K562 (cell line): ENCODE results near the gene CHCHD6. TPM values are rescaled to one million over a fixed set of nuclear protein-coding genes. Genes with fewer than 3 reads are reported as not detected.

ENCODE experiments used
- ATAC-seq: fragments of 200-7000 bp; cut with Tn5 transposase; 3 replicates; pipeline ENCODE4 v1.9.1; 2020; ENCODE audit warnings: moderate library complexity
- BruUV-seq: library from RNA; stranded (reverse); fragments of 400-500 nt; replicated peaks from 2 replicates; lab custom pipeline; 2021; lab: Mats Ljungman, UMichigan
- CTCF ChIA-PET: fragments of 300-600 bp; formaldehyde crosslinking; extraction: SDS; loops from one replicate; lab custom pipeline; 2021; ENCODE audit warnings: low intra/inter-chr PET ratio; lab: Yijun Ruan, JAX
- POLR2A ChIA-PET: fragments of 300-600, 350-650 bp; sonication (Branson Sonifier 250); formaldehyde crosslinking; extraction: SDS; loops from one replicate; lab custom pipeline; 2021; ENCODE audit warnings: antibody characterized with exemption, inconsistent platforms; lab: Yijun Ruan, JAX
- DNase-seq, 4 experiments: peaks; one replicate each; pipeline versions ENCODE4 v3.0.0 to v3.0.0-alpha.2; 2011 to 2018; ENCODE audit warnings: low spot score in 3 of 4, mixed read lengths in 3 of 4; ENCODE audit errors: extremely low read depth in 1 of 4
- FAIRE-seq: peaks from 2 replicates; lab custom pipeline; 2011; peaks lifted over from hg19 to GRCh38; lab: Jason Lieb, UNC
- H2AFZ ChIP-seq: 2 replicates; pipeline ENCODE4 v1.6.0; 2011; ENCODE audit warnings: low read depth, low read length, control low read depth, inconsistent platforms
- H3K27ac ChIP-seq: fragments of 200-600 bp; 3 replicates; pipeline ENCODE4 v1.8.0; 2011; ENCODE audit warnings: low read depth, mild to moderate bottlenecking, control low read depth, inconsistent platforms, low read length, moderate library complexity, mixed read lengths; ENCODE audit errors: extremely low read depth
- H3K27me3 ChIP-seq, 2 experiments: fragments of 300-600 bp in 1 of 2; 2 replicates in 1 of 2; 3 replicates in 1 of 2; pipeline versions ENCODE4 v1.6.0 to v1.8.0; 2011; ENCODE audit warnings: inconsistent platforms in 2 of 2, low read length in 2 of 2, mild to moderate bottlenecking in 1 of 2, mixed read lengths in 1 of 2, moderate library complexity in 1 of 2; ENCODE audit not compliant: control insufficient read depth in 2 of 2, insufficient read depth in 2 of 2
- H3K36me3 ChIP-seq: fragments of 300-600 bp; 3 replicates; pipeline ENCODE4 v1.8.0; 2011; ENCODE audit warnings: mild to moderate bottlenecking, low read length, inconsistent platforms; ENCODE audit not compliant: control insufficient read depth, insufficient read depth
- H3K4me1 ChIP-seq, 2 experiments: fragments of 200-600 bp in 1 of 2; replicated peaks in 1 of 2; 2 replicates in 1 of 2; 3 replicates in 1 of 2; pipeline versions ENCODE4 v1.5.1 to v1.8.0; 2011; ENCODE audit warnings: inconsistent platforms in 2 of 2, low read length in 2 of 2, mild to moderate bottlenecking in 1 of 2, mixed read lengths in 1 of 2, moderate library complexity in 1 of 2; ENCODE audit not compliant: control insufficient read depth in 2 of 2, insufficient read depth in 2 of 2
- H3K4me2 ChIP-seq: 2 replicates; pipeline ENCODE4 v1.6.1; 2011; ENCODE audit warnings: low read length, control low read depth, inconsistent platforms, mixed read lengths; ENCODE audit not compliant: insufficient read depth
- H3K4me3 ChIP-seq: fragments of 200-600 bp; sonication (generic), shearing (Covaris generic); 2 replicates; pipeline ENCODE4 v1.5.1; 2016; ENCODE audit warnings: control low read depth, inconsistent platforms
- H3K79me2 ChIP-seq: fragments of 200-600 bp; 3 replicates; pipeline ENCODE4 v1.8.0; 2011; ENCODE audit warnings: low read length, inconsistent platforms; ENCODE audit not compliant: control insufficient read depth, insufficient read depth
- H3K9ac ChIP-seq, 2 experiments: 2 replicates each; pipeline versions ENCODE4 v1.6.0 to v1.6.1; 2011; ENCODE audit warnings: low read depth in 2 of 2, low read length in 2 of 2, control low read depth in 1 of 2, inconsistent platforms in 1 of 2, mild to moderate bottlenecking in 1 of 2, mixed read lengths in 1 of 2; ENCODE audit not compliant: insufficient read depth in 1 of 2
- H3K9me1 ChIP-seq: one replicate; pipeline ENCODE4 v1.6.0; 2011; ENCODE audit warnings: inconsistent platforms, mild to moderate bottlenecking, low read length, moderate library complexity; ENCODE audit not compliant: control insufficient read depth, insufficient read depth
- H3K9me3 ChIP-seq: replicated peaks from 2 replicates; pipeline ENCODE4 v1.5.1; 2011; ENCODE audit warnings: low read depth, low read length, inconsistent platforms; ENCODE audit not compliant: control insufficient read depth, insufficient read depth
- H4K20me1 ChIP-seq: replicated peaks from 2 replicates; pipeline ENCODE4 v1.6.1; 2011; ENCODE audit warnings: low read length, inconsistent platforms, mixed read lengths; ENCODE audit not compliant: control insufficient read depth, insufficient read depth
- CBFB ChIP-seq: sonication (generic); formaldehyde crosslinking; IDR thresholded peaks from 2 replicates; pipeline ENCODE4 v1.4.0; 2020; ENCODE audit warnings: mild to moderate bottlenecking, missing genetic modification reagents
- E2F4 ChIP-seq: sonication (generic); formaldehyde crosslinking; IDR thresholded peaks from 2 replicates; pipeline ENCODE4 v1.8.0; 2022; ENCODE audit warnings: mild to moderate bottlenecking, low read depth, missing genetic modification reagents
- ESRRA ChIP-seq: fragments of 450-650 bp; IDR thresholded peaks from 2 replicates; pipeline ENCODE4 v1.6.1; 2014; ENCODE audit warnings: low read depth, mild to moderate bottlenecking, moderate library complexity, borderline replicate concordance
- ETV6 ChIP-seq, 3 experiments: fragments of 150-350 bp in 1 of 3; sonication (generic) in 1 of 3; formaldehyde crosslinking in 1 of 3; IDR thresholded peaks; 2 replicates each; pipeline versions ENCODE4 v1.6.1 to v1.8.0; 2014 to 2022; ENCODE audit warnings: borderline replicate concordance in 2 of 3, low read depth in 2 of 3, antibody characterized with exemption in 1 of 3, low read length in 1 of 3, mild to moderate bottlenecking in 1 of 3, missing genetic modification reagents in 1 of 3
- GATA2 ChIP-seq: sonication (generic); formaldehyde crosslinking; IDR thresholded peaks from 2 replicates; pipeline ENCODE4 v1.4.0; 2020; ENCODE audit warnings: mild to moderate bottlenecking, missing genetic modification reagents
- KLF10 ChIP-seq: fragments of 250-450 bp; sonication (Bioruptor Pico); IDR thresholded peaks from 2 replicates; pipeline ENCODE4 v1.6.1; 2021; ENCODE audit warnings: matching md5 sums
- NCOR1 ChIP-seq: fragments of 450-650 bp; IDR thresholded peaks from 2 replicates; pipeline ENCODE4 v1.6.1; 2016; ENCODE audit warnings: mild to moderate bottlenecking, moderate library complexity
- PCBP2 ChIP-seq: fragments of 200-400 bp; formaldehyde crosslinking; IDR thresholded peaks from 2 replicates; pipeline ENCODE4 v1.6.1; 2018; ENCODE audit warnings: low read length, low read depth, mild to moderate bottlenecking, moderate library complexity; ENCODE audit not compliant: poor library complexity, severe bottlenecking
- RBM14 ChIP-seq: fragments of 200-400 bp; formaldehyde crosslinking; IDR thresholded peaks from 2 replicates; pipeline ENCODE4 v1.6.1; 2018; ENCODE audit warnings: low read depth, mild to moderate bottlenecking, low read length, moderate library complexity, borderline replicate concordance; ENCODE audit not compliant: insufficient read depth
- SAFB2 ChIP-seq: fragments of 200-400 bp; formaldehyde crosslinking; IDR thresholded peaks from 2 replicates; pipeline ENCODE4 v1.6.1; 2018; ENCODE audit warnings: borderline replicate concordance, low read length, low read depth, moderate library complexity; ENCODE audit not compliant: severe bottlenecking
- SIN3A ChIP-seq, 2 experiments: fragments of 150-350 bp in 1 of 2; IDR thresholded peaks; 2 replicates each; pipeline ENCODE4 v1.6.1; 2011 to 2016; ENCODE audit warnings: borderline replicate concordance in 2 of 2, low read depth in 2 of 2, low read length in 2 of 2, mild to moderate bottlenecking in 2 of 2, moderate library complexity in 2 of 2; ENCODE audit not compliant: control insufficient read depth in 1 of 2
- SMARCE1 ChIP-seq: fragments of 450-650 bp; IDR thresholded peaks from 2 replicates; pipeline ENCODE4 v1.7.1; 2016; ENCODE audit warnings: mild to moderate bottlenecking
- ZNF75A ChIP-seq: fragments of 450-650 bp; formaldehyde crosslinking; IDR thresholded peaks from 2 replicates; pipeline ENCODE4 v1.4.0; 2020; ENCODE audit warnings: mild to moderate bottlenecking
- WGBS: fragments of 100-300 bp; shearing (Covaris generic); methylation state at CpG from one replicate; pipeline ENCODE4 v1.1.6; 2016; ENCODE audit warnings: low coverage, mixed read lengths; ENCODE audit not compliant: insufficient coverage; ENCODE audit errors: missing lambda C conversion rate; 5-methylcytosine and 5-hydroxymethylcytosine counted together
- in situ Hi-C: fragments of 300-500 bp; cut with MboI; formaldehyde crosslinking; loops from 4 replicates; pipeline ENCODE4 v1.15.0; 2018; ENCODE audit warnings: inconsistent platforms, mixed read lengths
- intact Hi-C: fragments of 100-400 bp; cut with micrococcal nuclease; formaldehyde crosslinking; loops from 2 replicates; pipeline ENCODE4 v1.14.2; 2022
- polyA plus RNA-seq, 8 experiments: library from polyadenylated mRNA; depleted of rRNA in 4 of 8; stranded (reverse) in 5 of 8; unstranded in 3 of 8; fragments of >200 nt; fragmentation: Nextera tagmentation in 2 of 8; fragmentation: Illumina TruSeq in 1 of 8; extraction: Ambion mirVana in 2 of 8; extraction: Trizol in 1 of 8; gene quantifications; 2 replicates each; pipeline versions ENCODE4 v1.2.1 to v1.2.3, GENCODE V29; 2011 to 2014; ENCODE audit warnings: inconsistent platforms in 1 of 8, missing spikeins in 1 of 8
- total RNA-seq, 7 experiments: library from RNA; depleted of rRNA in 6 of 7; stranded (reverse); fragments of >200 nt in 6 of 7; fragmentation: Illumina TruSeq in 2 of 7; extraction: Trizol in 2 of 7; gene quantifications; 2 replicates each; pipeline versions ENCODE4 v1.2.1 to v1.2.3, GENCODE V29; 2011 to 2021; ENCODE audit warnings: low replicate concordance in 1 of 7

Gene CHCHD6
- total and polyA plus RNA-seq, 9 of the 15 experiments (the other 6 are each of a cell fraction or from before 2014, with no cell fraction given): 4.6 to 18.6 (median 10.9) TPM

DNA sequence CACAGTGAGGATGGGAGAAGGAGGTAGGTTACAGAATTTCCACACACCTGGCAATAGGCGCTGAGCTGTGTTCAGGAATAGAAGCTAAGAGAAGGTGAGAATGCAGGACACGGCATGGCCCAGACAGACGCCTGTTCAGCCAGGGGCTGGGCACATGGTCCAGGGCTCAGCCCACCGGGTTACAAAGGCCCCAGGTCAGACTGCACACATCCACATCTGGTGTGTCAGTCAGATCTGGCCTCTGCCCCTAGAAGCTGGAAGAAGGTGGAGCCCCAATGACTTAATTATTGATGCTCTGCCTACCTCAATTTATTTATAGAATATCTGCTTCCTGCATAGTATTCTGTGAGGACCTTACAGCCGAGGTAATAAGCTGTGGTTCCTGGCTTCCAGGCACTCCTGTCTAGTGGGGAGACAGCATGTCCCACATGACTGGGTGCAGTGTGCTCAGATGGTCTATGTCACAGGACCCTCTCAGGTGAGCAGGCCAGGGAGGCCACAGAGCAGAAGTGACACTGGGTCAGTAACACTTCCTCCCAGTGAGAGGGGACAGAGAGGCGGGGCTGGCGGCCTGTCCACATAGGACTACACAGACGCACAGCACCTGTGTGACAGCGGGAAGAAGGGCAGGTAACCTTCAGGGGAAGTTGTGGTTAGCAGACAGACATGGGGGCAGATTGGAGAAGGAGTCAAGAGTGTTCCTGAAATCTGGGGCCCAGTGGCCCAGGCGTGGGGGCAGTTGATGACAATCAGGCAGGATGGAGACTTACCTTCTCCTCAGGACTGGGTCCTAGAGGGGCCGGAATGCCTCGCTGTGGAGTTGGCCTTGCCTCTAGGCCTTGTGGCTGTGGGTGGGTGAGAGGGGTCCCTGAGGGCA is 240.3 kb downstream of the CHCHD6 start (continued):
- TF ChIP-seq SIN3A (IDR thresholded peaks at IDR 0.05; ENCODE audit: borderline replicate concordance in 2 of 2, control insufficient read depth in 1 of 2, low read depth in 2 of 2, low read length in 2 of 2): no peak

- CTCF ChIA-PET: no interaction called here
- no TSS peak for BruUV-seq
- no peaks in the 10 kb centered on the region for H3K79me2 ChIP-seq
- ATAC-seq (peak; percentile 83), DNase-seq (peak; percentile 42 to 58 (median 50)), FAIRE-seq (no peak)
- WGBS: 41% methylated on average over 4 of the region's 17 CpGs
- no peaks in the 10 kb centered on the region for H3K36me3 ChIP-seq
- no peak overlapping the region; a peak in 1 of 4 replicates for H3K9ac ChIP-seq
- no peaks in the 10 kb centered on the region for H3K27me3 ChIP-seq
- H3K4me3 ChIP-seq: no peak overlapping the region
- no peak overlapping the region for H3K4me2 ChIP-seq
- no peak overlapping the region for H3K27ac ChIP-seq
- H2AFZ ChIP-seq: no peak overlapping the region
- no peaks in the 10 kb centered on the region for H3K9me3 ChIP-seq
- intact Hi-C loops: no loop called here
- in situ Hi-C loops: no loop called here
- H4K20me1 ChIP-seq: no peaks in the 10 kb centered on the region
- peaks cover 5 to 10% of the 10 kb centered on the region in 2 experiments; a peak in 4 of 5 replicates for H3K4me1 ChIP-seq
- H3K9me1 ChIP-seq: peaks cover 4% of the 10 kb centered on the region
- POLR2A ChIA-PET: interaction anchor here (0.6 kb wide), 1 partner anchor 18 kb away, joined by 3 read pairs; no protein-coding TSS in a partner anchor
- TF ChIP-seq SAFB2: no peak
- TF ChIP-seq RBM14: no peak
- TF ChIP-seq ZNF75A (CRISPR knock-in tag): no peak
- 0 out of 2 replicates have a peak, but pooled peaks have one; percentile 11 for TF ChIP-seq GATA2 (CRISPR knock-in tag)
- peak; percentile 61; the same call in 1 of the 2 replicates for TF ChIP-seq ESRRA
- TF ChIP-seq CBFB (CRISPR knock-in tag): no peak
- no peak for TF ChIP-seq SMARCE1
- no peak for TF ChIP-seq NCOR1
- no peak for TF ChIP-seq ETV6 (IDR thresholded peaks at IDR 0.05; ENCODE audit: borderline replicate concordance in 1 of 2, low read depth in 2 of 2, low read length in 1 of 2)
- TF ChIP-seq ETV6 (CRISPR knock-in tag; IDR thresholded peaks at IDR 0.05; ENCODE audit: borderline replicate concordance): no peak
- TF ChIP-seq PCBP2: no peak
- TF ChIP-seq KLF10 (CRISPR knock-in tag): no peak
- TF ChIP-seq E2F4 (CRISPR knock-in tag): no peak
Observed at GRCh38 chr3:126945171-126945721, 241.2 kb downstream of the CHCHD6 start.
